GM23338 (cell line): ENCODE data around the gene BCL2L13. TPM values are rescaled to one million over a fixed set of nuclear protein-coding genes. Genes with fewer than 3 reads are reported as not detected.

Experiments used
- ATAC-seq: fragments of 200-7000 bp; cut with Tn5 transposase; 3 replicates; pipeline ENCODE4 v1.9.1; 2020
- DNase-seq: peaks from one replicate; pipeline ENCODE4 v3.0.0-alpha.2; 2015; ENCODE audit warnings: low spot score
- H2AFZ ChIP-seq: fragments of 200-600 bp; sonication (generic); 2 replicates; pipeline ENCODE4 v1.8.0; 2016; ENCODE audit warnings: antibody characterized with exemption, mild to moderate bottlenecking, moderate library complexity
- H3F3A ChIP-seq: fragments of 200-600 bp; sonication (generic); replicated peaks from 2 replicates; pipeline ENCODE4 v1.8.0; 2017; ENCODE audit warnings: antibody characterized with exemption, mixed run types, low read depth
- H3K27ac ChIP-seq: fragments of 200-600 bp; sonication (generic); 2 replicates; pipeline ENCODE4 v1.6.1; 2016; ENCODE audit warnings: low read depth
- H3K27me3 ChIP-seq: fragments of 200-600 bp; sonication (generic); 2 replicates; pipeline ENCODE4 v1.8.0; 2016; ENCODE audit warnings: mild to moderate bottlenecking, mixed run types, moderate library complexity; ENCODE audit not compliant: insufficient read depth
- H3K36me3 ChIP-seq: fragments of 200-600 bp; sonication (generic); 2 replicates; pipeline ENCODE4 v1.8.0; 2016; ENCODE audit warnings: mild to moderate bottlenecking; ENCODE audit not compliant: insufficient read depth
- H3K4me1 ChIP-seq: fragments of 200-600 bp; sonication (generic); 2 replicates; pipeline ENCODE4 v1.8.0; 2016; ENCODE audit warnings: mild to moderate bottlenecking, moderate library complexity; ENCODE audit not compliant: insufficient read depth
- H3K4me2 ChIP-seq: fragments of 200-600 bp; sonication (generic); 2 replicates; pipeline ENCODE4 v1.7.1; 2017; ENCODE audit warnings: mixed run types
- H3K4me3 ChIP-seq: fragments of 200-600 bp; sonication (generic); 2 replicates; pipeline ENCODE4 v1.6.1; 2016; ENCODE audit warnings: mixed run types
- H3K79me2 ChIP-seq: fragments of 200-600 bp; sonication (generic); replicated peaks from 2 replicates; pipeline ENCODE4 v1.8.0; 2017; ENCODE audit warnings: mild to moderate bottlenecking; ENCODE audit not compliant: insufficient read depth
- H3K9me2 ChIP-seq: fragments of 200-600 bp; sonication (generic); 2 replicates; pipeline ENCODE4 v1.8.0; 2017; ENCODE audit not compliant: insufficient read depth
- H4K20me1 ChIP-seq: fragments of 200-600 bp; sonication (generic); replicated peaks from 2 replicates; pipeline ENCODE4 v1.8.0; 2017; ENCODE audit warnings: mild to moderate bottlenecking; ENCODE audit not compliant: insufficient read depth
- H3K27ac Mint-ChIP-seq: 2 replicates; pipeline ENCODE4 v1.8.0; 2020; ENCODE audit warnings: inconsistent platforms, mild to moderate bottlenecking, moderate library complexity, mixed read lengths
- H3K27me3 Mint-ChIP-seq: 3 replicates; pipeline ENCODE4 v1.8.0; 2022; ENCODE audit warnings: low read depth, mild to moderate bottlenecking, moderate library complexity, mixed read lengths, inconsistent platforms; ENCODE audit not compliant: insufficient read depth, poor library complexity
- H3K36me3 Mint-ChIP-seq: 3 replicates; pipeline ENCODE4 v1.8.0; 2021; ENCODE audit warnings: low read depth, mild to moderate bottlenecking, inconsistent platforms, moderate library complexity, mixed read lengths
- H3K4me1 Mint-ChIP-seq: 3 replicates; pipeline ENCODE4 v1.8.0; 2020; ENCODE audit warnings: mild to moderate bottlenecking, inconsistent platforms, mixed read lengths
- H3K4me3 Mint-ChIP-seq: 3 replicates; pipeline ENCODE4 v1.8.0; 2021; ENCODE audit warnings: moderate library complexity, mild to moderate bottlenecking, inconsistent platforms, mixed read lengths
- H3K9me3 Mint-ChIP-seq: 3 replicates; pipeline ENCODE4 v1.8.0; 2020; ENCODE audit warnings: moderate library complexity, mild to moderate bottlenecking, inconsistent platforms, mixed read lengths
- CREB1 ChIP-seq: fragments of 250-450 bp; sonication (Bioruptor Pico); IDR thresholded peaks from 2 replicates; pipeline ENCODE4 v1.5.0; 2020; ENCODE audit warnings: low read depth, mild to moderate bottlenecking, moderate library complexity
- CTCF ChIP-seq, 2 experiments: fragments of 200-600 bp in 1 of 2; sonication (generic) in 1 of 2; conservative IDR thresholded peaks; 2 replicates each; pipeline versions ENCODE4 v1.5.1 to v1.6.1; 2016 to 2017; ENCODE audit warnings: antibody characterized with exemption in 2 of 2, low read depth in 2 of 2, mild to moderate bottlenecking in 2 of 2, moderate library complexity in 1 of 2
- ETS1 ChIP-seq: IDR thresholded peaks from 2 replicates; pipeline ENCODE4 v1.6.1; 2016; ENCODE audit warnings: antibody characterized with exemption
- EZH2 ChIP-seq: fragments of 200-600 bp; sonication (generic); IDR thresholded peaks from one replicate; pipeline ENCODE4 v1.8.0; 2017; ENCODE audit warnings: antibody characterized with exemption, mild to moderate bottlenecking, low read depth; ENCODE audit not compliant: unreplicated experiment
- EZH2phosphoT487 ChIP-seq: fragments of 200-600 bp; sonication (generic); IDR thresholded peaks from one replicate; pipeline ENCODE4 v1.8.1; 2018; ENCODE audit warnings: antibody characterized with exemption; ENCODE audit not compliant: unreplicated experiment
- JUNB ChIP-seq: IDR thresholded peaks from one replicate; pipeline ENCODE4 v1.6.1; 2016; ENCODE audit warnings: antibody characterized with exemption; ENCODE audit not compliant: unreplicated experiment
- NANOG ChIP-seq: IDR thresholded peaks from 2 replicates; pipeline ENCODE4 v1.6.1; 2016; ENCODE audit warnings: antibody characterized with exemption, borderline replicate concordance
- POLR2AphosphoS5 ChIP-seq: IDR thresholded peaks from 2 replicates; pipeline ENCODE4 v1.6.1; 2016; ENCODE audit warnings: antibody characterized with exemption, low read depth
- REST ChIP-seq: IDR thresholded peaks from one replicate; pipeline ENCODE4 v1.6.1; 2018; ENCODE audit warnings: antibody characterized with exemption; ENCODE audit not compliant: unreplicated experiment
- STAT1 ChIP-seq: IDR thresholded peaks from one replicate; pipeline ENCODE4 v1.6.1; 2016; ENCODE audit warnings: antibody characterized with exemption; ENCODE audit not compliant: unreplicated experiment
- ZNF114 ChIP-seq: fragments of 250-450 bp; sonication (Bioruptor Pico); IDR thresholded peaks from 2 replicates; pipeline ENCODE4 v1.5.0; 2020; ENCODE audit warnings: mild to moderate bottlenecking, moderate library complexity
- ZNF331 ChIP-seq: fragments of 250-450 bp; sonication (Bioruptor Pico); IDR thresholded peaks from 2 replicates; pipeline ENCODE4 v1.5.0; 2020; ENCODE audit warnings: low read depth, mild to moderate bottlenecking, moderate library complexity
- ZNF462 ChIP-seq: fragments of 250-450 bp; sonication (Bioruptor Pico); IDR thresholded peaks from 2 replicates; pipeline ENCODE4 v1.5.0; 2020; ENCODE audit warnings: mild to moderate bottlenecking, moderate library complexity
- polyA plus RNA-seq: library from polyadenylated mRNA; unstranded; fragments of >200 nt; fragmentation: Nextera tagmentation; extraction: Ambion mirVana; gene quantifications from 2 replicates; pipeline ENCODE4 v1.2.1, GENCODE V29; 2016
- total RNA-seq: library from RNA; depleted of rRNA; stranded (reverse); fragments of >200 nt; shearing (Covaris generic); gene quantifications from 2 replicates; pipeline ENCODE4 v1.2.3, GENCODE V29; 2014

BCL2L13 gene
- total and polyA plus RNA-seq, 2 experiments from 2014 or later, result 22.4 to 32.3 TPM

DNA sequence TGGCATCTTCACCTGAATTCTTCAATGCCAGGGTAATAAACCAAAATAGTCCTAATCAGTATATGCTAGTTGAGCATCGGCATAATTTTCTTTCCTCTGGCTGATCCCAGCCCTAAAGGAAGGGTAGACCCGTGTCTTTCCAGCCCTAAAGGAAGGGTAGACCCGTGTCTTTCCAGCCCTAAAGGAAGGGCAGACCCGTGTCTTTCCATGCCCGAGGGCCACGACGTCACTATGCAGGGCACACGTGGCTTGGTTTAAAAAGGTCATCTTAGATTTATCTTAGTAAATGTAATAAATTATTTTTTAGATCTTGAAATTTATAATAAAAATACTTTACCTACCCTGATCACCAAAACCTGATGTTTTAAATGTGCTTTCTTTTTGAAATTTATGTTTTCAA lies 90.2 kb downstream of the BCL2L13 start:
- Histone ChIP-seq H3K9me2 (no peaks in the 10 kb centered on the region), H2AFZ (no peak overlapping the region), H3K4me2 (no peak overlapping the region), H4K20me1 (peaks cover 4% of the 10 kb centered on the region; the same call in 1 of the 2 replicates), H3K79me2 (no peaks in the 10 kb centered on the region), H3F3A (0 out of 2 replicates have a peak, but pooled peaks cover 3% of the 10 kb centered on the region), H3K27ac (no peak overlapping the region), H3K4me3 (no peak overlapping the region), H3K4me1 (no peaks in the 10 kb centered on the region), H3K27me3 (no peaks in the 10 kb centered on the region), H3K36me3 (no peaks in the 10 kb centered on the region)
- Mint-ChIP-seq H3K4me3 (no peak overlapping the region), H3K36me3 (peaks cover 11% of the 10 kb centered on the region; the same call in 2 of the 3 replicates), H3K4me1 (no peaks in the 10 kb centered on the region), H3K27ac (no peak overlapping the region), H3K9me3 (no peaks in the 10 kb centered on the region), H3K27me3 (no peaks in the 10 kb centered on the region)
- DNase-seq, result no peak
- TF ChIP-seq STAT1 (no peak), REST (no peak), CTCF (conservative IDR thresholded peaks at IDR 0.05; ENCODE audit: low read depth in 2 of 2) (no peak), ZNF114 (CRISPR knock-in tag) (no peak), EZH2phosphoT487 (no peak), CREB1 (CRISPR knock-in tag) (no peak), ZNF331 (no peak), JUNB (no peak), EZH2 (no peak), ETS1 (no peak), ZNF462 (CRISPR knock-in tag) (no peak), NANOG (no peak), POLR2AphosphoS5 (no peak)
- no peak for ATAC-seq
